HepG2 (cell line): ENCODE measurements around the gene CHN2. TPM values are rescaled to one million over a fixed set of nuclear protein-coding genes. Genes with fewer than 3 reads are reported as not detected.

Experiments
- BRCA1 ChIP-seq: sonication (generic); formaldehyde crosslinking; IDR thresholded peaks from 2 replicates; pipeline ENCODE4 v1.4.0; 2020; ENCODE audit warnings: missing genetic modification reagents
- CCAR2 ChIP-seq: fragments of 200-400 bp; formaldehyde crosslinking; optimal IDR thresholded peaks from 2 replicates; pipeline ENCODE3; 2018; ENCODE audit warnings: low read depth, mild to moderate bottlenecking, low read length, moderate library complexity
- CERS6 ChIP-seq: sonication (generic); formaldehyde crosslinking; IDR thresholded peaks from 2 replicates; pipeline ENCODE4 v1.5.0; 2020; ENCODE audit warnings: missing genetic modification reagents
- FOXC1 ChIP-seq: sonication (generic); formaldehyde crosslinking; IDR thresholded peaks from 2 replicates; pipeline ENCODE4 v1.8.0; 2022; ENCODE audit warnings: mild to moderate bottlenecking, missing genetic modification reagents, borderline replicate concordance
- GABPA ChIP-seq, 2 experiments: IDR thresholded peaks; 2 replicates each; pipeline ENCODE4 v1.6.1; 2011 to 2016; ENCODE audit warnings: low read depth in 2 of 2, low read length in 1 of 2, missing biosample characterization in 1 of 2, missing genetic modification characterization in 1 of 2
- KLF16 ChIP-seq, 2 experiments: sonication (generic) in 1 of 2; formaldehyde crosslinking in 1 of 2; IDR thresholded peaks; 2 replicates each; pipeline versions ENCODE4 v1.6.1 to v1.8.0; 2016 to 2023; ENCODE audit warnings: missing genetic modification reagents in 2 of 2, missing compliant biosample characterization in 1 of 2
- MTA1 ChIP-seq: sonication (generic); formaldehyde crosslinking; IDR thresholded peaks from 2 replicates; pipeline ENCODE4 v1.4.0; 2020; ENCODE audit warnings: missing genetic modification reagents, mild to moderate bottlenecking, borderline replicate concordance
- POLR2G ChIP-seq: fragments of 200-400 bp; formaldehyde crosslinking; IDR thresholded peaks from 2 replicates; pipeline ENCODE4 v1.6.1; 2018; ENCODE audit warnings: mild to moderate bottlenecking, low read depth, low read length, moderate library complexity
- STAT6 ChIP-seq: sonication (generic); formaldehyde crosslinking; IDR thresholded peaks from 2 replicates; pipeline ENCODE4 v1.4.0; 2020; ENCODE audit warnings: missing genetic modification reagents, mild to moderate bottlenecking, borderline replicate concordance
- ZEB1 ChIP-seq: IDR thresholded peaks from 2 replicates; pipeline ENCODE4 v1.6.1; 2012; ENCODE audit warnings: mild to moderate bottlenecking, low read depth, inconsistent platforms; ENCODE audit not compliant: insufficient replicate concordance
- ZFP82 ChIP-seq: sonication (generic); formaldehyde crosslinking; IDR thresholded peaks from 2 replicates; pipeline ENCODE4 v1.5.1; 2020; ENCODE audit warnings: mild to moderate bottlenecking, missing genetic modification reagents, borderline replicate concordance
- ZNF331 ChIP-seq: sonication (generic); formaldehyde crosslinking; IDR thresholded peaks from 2 replicates; pipeline ENCODE4 v1.4.0; 2020; ENCODE audit warnings: missing genetic modification reagents
- ZNF501 ChIP-seq: sonication (generic); formaldehyde crosslinking; IDR thresholded peaks from 2 replicates; pipeline ENCODE4 v1.5.1; 2020; ENCODE audit warnings: mild to moderate bottlenecking, moderate library complexity, missing genetic modification reagents
- ZNF564 ChIP-seq: sonication (generic); formaldehyde crosslinking; IDR thresholded peaks from 2 replicates; pipeline ENCODE4 v1.8.1; 2023; ENCODE audit warnings: mild to moderate bottlenecking, missing genetic modification reagents
- polyA plus RNA-seq, 8 experiments: library from polyadenylated mRNA; depleted of rRNA in 3 of 8; stranded (reverse) in 7 of 8; unstranded in 1 of 8; fragments of >200 nt; fragmentation: Illumina TruSeq in 4 of 8; extraction: Trizol in 4 of 8; gene quantifications; 2 replicates each; pipeline versions ENCODE4 v1.2.1 to v1.2.3, GENCODE V29; 2011 to 2016; ENCODE audit warnings: low read depth in 4 of 8, missing spikeins in 1 of 8, mixed read lengths in 1 of 8; ENCODE audit not compliant: insufficient read depth in 1 of 8
- total RNA-seq, 5 experiments: library from RNA; depleted of rRNA; stranded (reverse); fragments of >200 nt; fragmentation: Illumina TruSeq; extraction: Trizol; gene quantifications; 2 replicates each; pipeline ENCODE4 v1.2.3, GENCODE V29; 2016; ENCODE audit warnings: low read depth in 1 of 5
- TF ChIP-seq, protein P1 (sequence below): sonication (generic); formaldehyde crosslinking; IDR thresholded peaks from 2 replicates; pipeline ENCODE4 v1.4.0; 2020; ENCODE audit warnings: missing genetic modification reagents, borderline replicate concordance
- TF ChIP-seq, protein P2 (sequence below): sonication (generic); formaldehyde crosslinking; IDR thresholded peaks from 2 replicates; pipeline ENCODE4 v1.8.1; 2022; ENCODE audit warnings: low read depth, mild to moderate bottlenecking, missing genetic modification reagents
- TF ChIP-seq, protein P3 (sequence below): sonication (generic); formaldehyde crosslinking; IDR thresholded peaks from 2 replicates; pipeline ENCODE4 v1.5.0; 2020; ENCODE audit warnings: mild to moderate bottlenecking, missing genetic modification reagents
- TF ChIP-seq, protein P4 (sequence below): sonication (generic); formaldehyde crosslinking; IDR thresholded peaks from 2 replicates; pipeline ENCODE4 v1.8.1; 2023; ENCODE audit warnings: missing genetic modification reagents, mild to moderate bottlenecking, borderline replicate concordance

CHN2 gene
- total and polyA plus RNA-seq, 2 of the 13 experiments (the other 11 are each of a cell fraction or from before 2014, with no cell fraction given) = 23.5 to 30.5 TPM

GRCh38 chr7:29190349-29191045 lies 4.1 kb upstream of the CHN2 start (continued):
- TF ChIP-seq ZNF501 (no peak), POLR2G (no peak), CERS6 (CRISPR knock-in tag) (no peak), ZNF564 (CRISPR knock-in tag) (no peak), MTA1 (CRISPR knock-in tag) (no peak), ZNF331 (CRISPR knock-in tag) (peak; percentile 37; the same call in 1 of the 2 replicates), ZFP82 (CRISPR knock-in tag) (no peak), GABPA (IDR thresholded peaks at IDR 0.05; ENCODE audit: low read depth, low read length) (no peak), GABPA (CRISPR knock-in tag; IDR thresholded peaks at IDR 0.05; ENCODE audit: low read depth) (peak; percentile 37; the same call in 1 of the 2 replicates), FOXC1 (no peak), BRCA1 (CRISPR knock-in tag) (no peak), KLF16 (CRISPR knock-in tag; IDR thresholded peaks at IDR 0.05) (peak in 1 of 2 experiments; percentile 36; a peak in 1 of 4 replicates), ZEB1 (no peak), CCAR2 (no peak), STAT6 (CRISPR knock-in tag) (no peak)
- TF ChIP-seq, protein P1, sequence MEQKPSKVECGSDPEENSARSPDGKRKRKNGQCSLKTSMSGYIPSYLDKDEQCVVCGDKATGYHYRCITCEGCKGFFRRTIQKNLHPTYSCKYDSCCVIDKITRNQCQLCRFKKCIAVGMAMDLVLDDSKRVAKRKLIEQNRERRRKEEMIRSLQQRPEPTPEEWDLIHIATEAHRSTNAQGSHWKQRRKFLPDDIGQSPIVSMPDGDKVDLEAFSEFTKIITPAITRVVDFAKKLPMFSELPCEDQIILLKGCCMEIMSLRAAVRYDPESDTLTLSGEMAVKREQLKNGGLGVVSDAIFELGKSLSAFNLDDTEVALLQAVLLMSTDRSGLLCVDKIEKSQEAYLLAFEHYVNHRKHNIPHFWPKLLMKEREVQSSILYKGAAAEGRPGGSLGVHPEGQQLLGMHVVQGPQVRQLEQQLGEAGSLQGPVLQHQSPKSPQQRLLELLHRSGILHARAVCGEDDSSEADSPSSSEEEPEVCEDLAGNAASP (CRISPR knock-in tag) = peak; percentile 95
- TF ChIP-seq, protein P2, sequence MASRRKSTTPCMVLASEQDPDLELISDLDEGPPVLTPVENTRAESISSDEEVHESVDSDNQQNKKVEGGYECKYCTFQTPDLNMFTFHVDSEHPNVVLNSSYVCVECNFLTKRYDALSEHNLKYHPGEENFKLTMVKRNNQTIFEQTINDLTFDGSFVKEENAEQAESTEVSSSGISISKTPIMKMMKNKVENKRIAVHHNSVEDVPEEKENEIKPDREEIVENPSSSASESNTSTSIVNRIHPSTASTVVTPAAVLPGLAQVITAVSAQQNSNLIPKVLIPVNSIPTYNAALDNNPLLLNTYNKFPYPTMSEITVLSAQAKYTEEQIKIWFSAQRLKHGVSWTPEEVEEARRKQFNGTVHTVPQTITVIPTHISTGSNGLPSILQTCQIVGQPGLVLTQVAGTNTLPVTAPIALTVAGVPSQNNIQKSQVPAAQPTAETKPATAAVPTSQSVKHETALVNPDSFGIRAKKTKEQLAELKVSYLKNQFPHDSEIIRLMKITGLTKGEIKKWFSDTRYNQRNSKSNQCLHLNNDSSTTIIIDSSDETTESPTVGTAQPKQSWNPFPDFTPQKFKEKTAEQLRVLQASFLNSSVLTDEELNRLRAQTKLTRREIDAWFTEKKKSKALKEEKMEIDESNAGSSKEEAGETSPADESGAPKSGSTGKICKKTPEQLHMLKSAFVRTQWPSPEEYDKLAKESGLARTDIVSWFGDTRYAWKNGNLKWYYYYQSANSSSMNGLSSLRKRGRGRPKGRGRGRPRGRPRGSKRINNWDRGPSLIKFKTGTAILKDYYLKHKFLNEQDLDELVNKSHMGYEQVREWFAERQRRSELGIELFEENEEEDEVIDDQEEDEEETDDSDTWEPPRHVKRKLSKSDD (CRISPR knock-in tag) = no peak
- TF ChIP-seq, protein P3, sequence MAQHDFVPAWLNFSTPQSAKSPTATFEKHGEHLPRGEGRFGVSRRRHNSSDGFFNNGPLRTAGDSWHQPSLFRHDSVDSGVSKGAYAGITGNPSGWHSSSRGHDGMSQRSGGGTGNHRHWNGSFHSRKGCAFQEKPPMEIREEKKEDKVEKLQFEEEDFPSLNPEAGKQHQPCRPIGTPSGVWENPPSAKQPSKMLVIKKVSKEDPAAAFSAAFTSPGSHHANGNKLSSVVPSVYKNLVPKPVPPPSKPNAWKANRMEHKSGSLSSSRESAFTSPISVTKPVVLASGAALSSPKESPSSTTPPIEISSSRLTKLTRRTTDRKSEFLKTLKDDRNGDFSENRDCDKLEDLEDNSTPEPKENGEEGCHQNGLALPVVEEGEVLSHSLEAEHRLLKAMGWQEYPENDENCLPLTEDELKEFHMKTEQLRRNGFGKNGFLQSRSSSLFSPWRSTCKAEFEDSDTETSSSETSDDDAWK (CRISPR knock-in tag) = no peak
- TF ChIP-seq, protein P4, sequence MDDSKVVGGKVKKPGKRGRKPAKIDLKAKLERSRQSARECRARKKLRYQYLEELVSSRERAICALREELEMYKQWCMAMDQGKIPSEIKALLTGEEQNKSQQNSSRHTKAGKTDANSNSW (CRISPR knock-in tag) = no peak
